DMS79 treated with DMSO at 0.1 percent for 48 hours (cell line): Measurements from ENCODE around the gene IGF2BP2.
"Not testable (repeated sequence)": the region's sequence is repeated elsewhere in the genome, so short reads cannot be mapped to it uniquely, and the experiment has no call there.

Experiments used
- DNase-seq: peaks from one replicate; lab custom pipeline; 2025; lab: John Stamatoyannopoulos, UW

Gene IGF2BP2

DNA sequence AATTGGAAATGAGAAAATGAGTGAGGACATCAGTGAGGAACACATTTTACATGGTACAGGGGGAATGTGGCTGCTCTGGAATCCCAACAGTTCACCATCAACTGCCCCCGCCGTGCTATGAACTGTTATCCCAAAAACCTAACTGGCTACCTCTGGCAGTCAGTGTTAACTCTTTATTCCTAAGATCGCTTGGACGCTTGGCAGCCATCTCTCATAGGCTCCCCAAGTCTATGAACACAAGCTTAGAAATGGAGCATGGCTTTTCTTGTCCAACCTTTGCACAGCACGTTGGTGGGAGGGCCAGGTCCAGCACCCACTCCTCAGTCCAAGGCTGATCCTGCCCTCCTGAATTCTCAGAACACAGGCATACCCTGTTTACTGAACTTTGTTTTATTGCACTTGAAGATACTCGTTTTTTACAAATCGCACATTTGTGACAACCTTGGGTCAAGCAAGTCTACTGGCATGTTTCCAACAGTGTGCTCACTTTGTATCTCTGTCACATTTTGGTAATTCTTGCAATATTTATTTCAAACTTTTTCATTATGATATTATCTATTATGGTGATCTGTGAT is 185.1 kb downstream of the IGF2BP2 start:
- DNase-seq: no peak

DNA sequence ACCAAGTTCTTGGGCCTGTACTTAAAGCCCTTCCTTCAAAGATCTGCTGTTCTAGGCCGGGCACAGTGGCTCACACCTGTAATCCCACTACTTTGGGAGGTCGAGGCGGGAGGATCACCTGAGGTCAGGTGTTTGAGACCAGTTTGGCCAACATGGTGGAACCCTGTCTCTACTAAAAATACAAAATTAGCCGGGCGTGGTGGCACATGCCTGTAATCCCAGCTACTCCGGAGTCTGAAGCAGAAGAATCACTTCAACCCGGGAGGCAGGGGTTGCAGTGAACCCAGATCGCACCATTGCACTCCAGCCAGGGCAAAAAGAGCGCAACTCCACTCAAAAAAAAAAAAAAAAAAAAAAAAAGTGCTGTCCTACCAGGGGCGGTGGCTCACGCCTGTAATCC is 186.2 kb downstream of the IGF2BP2 start:
- not testable (repeated sequence) for DNase-seq

DNA sequence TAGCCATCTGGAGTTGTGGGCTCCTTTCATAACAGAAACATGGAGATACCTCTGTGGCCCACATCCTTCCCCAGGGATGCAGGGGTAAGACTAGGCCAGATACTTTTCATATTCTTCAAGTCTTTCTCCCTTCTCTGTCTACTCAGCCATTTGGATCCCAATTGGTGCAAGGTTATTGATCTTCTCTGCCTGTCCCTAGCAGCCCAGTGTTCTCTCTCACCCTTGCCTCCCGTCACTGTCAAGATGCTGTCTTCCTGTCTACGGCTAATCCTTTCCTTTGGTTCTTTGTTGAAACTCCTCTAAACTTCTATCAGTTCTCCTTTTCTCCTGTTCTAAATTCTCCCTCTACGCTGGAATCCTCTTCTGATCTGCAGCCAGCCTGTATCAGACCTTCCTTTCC is 187.5 kb downstream of the IGF2BP2 start:
- DNase-seq: no peak

DNA sequence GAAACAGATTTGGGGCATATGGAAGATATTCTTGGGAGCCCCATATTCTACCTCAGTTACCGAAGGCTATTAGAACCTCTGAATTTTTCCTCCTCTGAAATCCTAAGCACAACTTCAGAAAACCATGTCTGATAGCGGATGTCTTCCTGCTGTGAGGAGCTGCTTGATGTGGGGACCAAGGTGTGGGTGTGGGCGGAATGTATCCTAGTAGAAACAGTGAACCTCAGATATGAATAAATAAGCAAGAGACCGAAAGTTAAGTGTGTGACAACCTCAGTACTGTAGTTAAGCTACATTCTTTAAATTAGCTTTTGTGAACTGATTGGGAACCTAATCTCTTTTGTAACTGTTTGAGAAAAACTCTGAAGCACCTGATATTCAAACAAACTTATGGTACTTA is 191.8 kb downstream of the IGF2BP2 start:
- no peak for DNase-seq

DNA sequence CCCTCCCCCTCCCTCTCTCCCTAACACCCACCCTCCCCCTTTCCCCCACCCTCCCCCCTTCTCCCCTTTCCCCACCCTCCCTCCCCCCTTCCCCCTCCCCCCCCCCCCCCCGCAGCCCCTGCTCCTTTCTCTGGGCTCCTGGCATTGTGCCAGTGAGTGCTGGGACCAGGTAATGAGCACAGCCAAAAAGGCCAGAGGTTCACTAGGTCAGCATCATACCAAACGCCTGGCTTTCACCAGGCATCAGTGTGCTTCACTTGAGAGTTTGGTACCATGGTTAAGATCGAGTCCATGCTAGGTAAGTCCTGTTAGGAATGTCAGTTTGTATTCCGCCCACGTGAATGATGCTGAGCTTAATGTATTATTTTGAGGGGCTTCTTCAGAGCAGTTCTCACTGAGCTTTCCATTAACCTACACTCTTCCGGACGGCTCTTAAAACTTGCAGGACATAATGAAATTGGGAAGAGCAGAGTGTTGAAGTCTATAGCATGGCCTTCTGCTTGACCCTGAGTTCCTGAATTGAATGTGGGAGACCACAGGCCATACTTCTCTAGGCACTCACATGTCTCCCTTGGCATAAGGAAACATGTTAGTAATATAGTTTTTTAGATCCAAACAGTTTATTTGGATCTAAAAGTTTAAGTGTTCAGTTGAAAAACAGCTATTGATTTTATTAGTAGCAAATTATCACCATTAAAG is 193.2 kb downstream of the IGF2BP2 start:
- DNase-seq: no peak

DNA sequence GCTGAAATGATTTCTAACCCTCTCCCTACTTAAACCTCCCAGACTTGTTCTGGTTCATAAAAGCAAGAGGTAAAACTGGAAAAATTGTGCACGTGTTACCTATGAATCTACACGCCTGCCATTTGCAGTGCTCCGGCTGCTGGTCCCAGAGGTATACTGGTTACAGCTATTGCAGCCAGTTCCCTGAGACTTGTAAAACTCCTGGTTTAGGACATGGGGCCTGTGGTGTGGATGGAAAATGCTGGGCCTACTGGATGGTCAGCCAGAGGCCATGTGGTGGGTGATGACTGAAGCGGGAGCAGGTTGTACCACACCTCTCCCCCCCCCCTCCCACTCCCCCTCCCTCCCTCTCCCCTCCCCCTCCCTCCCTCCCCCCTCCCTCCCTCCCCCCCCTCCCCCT is 193.7 kb downstream of the IGF2BP2 start:
- DNase-seq: no peak

DNA sequence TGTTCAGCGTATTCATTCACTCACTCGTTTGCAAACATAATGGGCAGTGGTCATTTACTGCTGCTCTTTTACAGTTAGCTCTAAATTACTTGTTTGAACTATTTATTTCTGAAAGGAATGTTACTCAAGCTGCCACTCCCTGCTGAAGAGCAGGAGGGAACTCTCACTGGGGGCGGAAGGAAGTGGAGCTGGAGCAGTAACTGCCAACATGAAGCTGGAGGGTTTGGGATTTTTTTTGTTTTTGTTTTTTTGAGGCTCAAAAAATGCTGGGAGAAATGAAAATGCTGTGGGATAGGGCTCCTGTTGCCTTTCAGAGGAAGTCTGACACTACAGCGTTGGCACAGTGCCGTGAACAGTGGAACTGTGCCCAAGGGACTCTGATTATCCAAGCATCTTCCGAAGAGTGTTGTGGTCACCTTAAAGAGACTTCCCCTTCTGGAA is 194.6 kb downstream of the IGF2BP2 start:
- no peak for DNase-seq

DNA sequence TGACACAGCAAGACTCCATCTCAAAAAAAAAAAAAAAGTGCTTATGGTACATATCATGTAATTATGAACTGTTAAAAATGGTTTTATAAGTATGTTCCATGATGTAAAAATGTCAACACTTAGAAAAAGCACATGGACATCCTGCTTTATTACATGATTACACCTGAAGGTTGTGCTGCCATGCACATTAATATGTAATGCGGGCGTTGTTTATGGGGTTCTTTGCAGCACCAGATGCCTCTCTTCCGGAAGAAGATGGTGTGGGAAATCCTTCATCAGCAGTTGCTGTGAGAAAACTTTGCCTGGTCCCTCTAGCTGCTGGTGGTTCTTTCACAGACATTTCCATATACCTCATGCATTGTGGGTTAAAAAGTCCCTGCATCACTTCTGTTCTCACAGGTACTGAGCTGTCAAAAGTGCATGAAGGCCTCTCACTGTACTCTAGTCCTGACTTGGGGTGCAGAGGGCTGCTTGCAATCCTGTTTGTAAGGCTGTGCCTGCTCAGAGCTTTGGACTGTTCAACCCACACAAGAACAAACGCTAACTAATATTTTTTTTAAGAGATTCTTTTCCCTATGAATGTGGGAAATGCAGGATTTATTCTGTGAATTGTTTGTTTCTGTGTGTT is 195.2 kb downstream of the IGF2BP2 start:
- no peak for DNase-seq

DNA sequence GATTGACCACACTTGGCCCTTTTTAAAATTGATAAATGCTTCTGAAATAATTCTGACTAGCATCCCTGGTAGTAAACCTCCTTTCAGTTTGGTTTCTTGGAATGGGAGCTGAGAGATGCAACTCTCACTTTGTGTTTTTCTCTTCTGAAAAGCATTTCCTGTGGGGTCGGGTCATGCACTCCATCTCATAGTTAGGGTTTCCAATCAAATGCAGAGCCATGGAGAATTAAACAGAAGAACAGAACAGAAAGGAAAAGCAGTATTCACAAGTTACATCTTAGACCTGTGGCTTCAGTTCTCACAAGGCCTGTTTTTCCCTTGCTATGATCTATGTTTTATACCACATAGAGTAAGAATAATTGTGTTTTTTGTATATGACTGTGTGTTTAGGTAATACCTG is 199.1 kb downstream of the IGF2BP2 start:
- no peak for DNase-seq

DNA sequence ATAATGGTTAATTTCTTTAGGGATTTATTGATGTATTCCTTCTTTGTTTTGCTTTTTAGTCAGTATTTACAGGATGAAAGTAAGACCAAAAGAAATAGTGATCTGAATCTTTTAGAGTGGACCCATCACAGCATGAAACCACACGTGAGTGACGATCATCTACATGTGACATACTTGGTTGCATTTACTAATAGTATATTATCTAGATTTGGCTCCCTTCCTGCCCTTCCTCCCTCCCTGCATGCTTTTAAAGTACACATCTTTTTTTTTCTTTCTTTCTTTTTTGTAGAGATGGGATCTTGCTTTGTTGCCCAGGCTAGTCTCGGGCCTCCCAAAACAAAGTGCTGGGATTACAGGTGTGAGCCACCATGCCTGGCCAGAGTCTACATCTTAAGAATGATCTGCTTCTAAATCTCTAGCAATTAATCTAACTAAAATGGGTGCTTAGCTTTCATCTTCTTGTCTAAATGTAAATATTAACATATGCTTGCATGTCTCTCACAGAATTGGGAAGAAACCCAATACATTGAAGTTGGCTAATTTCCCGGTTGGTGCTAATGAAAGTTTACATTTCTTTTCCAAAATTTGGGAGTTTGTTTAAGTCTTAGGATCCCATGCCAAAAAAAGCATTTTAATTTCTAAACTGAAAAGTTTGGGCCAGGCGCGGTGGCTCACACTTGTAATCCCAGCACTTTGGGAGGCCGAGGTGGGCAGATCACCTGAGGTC is 200.7 kb downstream of the IGF2BP2 start:
- DNase-seq: no peak

DNA sequence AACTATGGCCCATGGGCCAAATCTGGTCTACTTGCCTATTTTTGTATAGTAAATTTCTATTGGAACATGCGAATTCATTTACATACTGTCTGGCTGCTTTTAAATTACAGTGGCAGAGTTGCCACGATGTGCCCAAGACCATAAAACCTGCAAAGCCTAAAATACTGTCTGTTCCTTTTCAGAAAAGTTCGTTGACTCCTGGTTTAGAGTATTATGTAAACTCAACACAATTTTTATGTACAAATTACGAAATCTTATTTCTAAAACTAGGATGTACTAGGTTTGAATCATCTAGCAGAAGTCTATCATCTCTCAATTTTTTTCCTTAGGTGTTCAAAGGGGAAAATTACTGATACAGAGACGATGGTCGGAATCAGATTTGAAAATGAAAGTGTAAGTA is 211.8 kb downstream of the IGF2BP2 start:
- no peak for DNase-seq

DNA sequence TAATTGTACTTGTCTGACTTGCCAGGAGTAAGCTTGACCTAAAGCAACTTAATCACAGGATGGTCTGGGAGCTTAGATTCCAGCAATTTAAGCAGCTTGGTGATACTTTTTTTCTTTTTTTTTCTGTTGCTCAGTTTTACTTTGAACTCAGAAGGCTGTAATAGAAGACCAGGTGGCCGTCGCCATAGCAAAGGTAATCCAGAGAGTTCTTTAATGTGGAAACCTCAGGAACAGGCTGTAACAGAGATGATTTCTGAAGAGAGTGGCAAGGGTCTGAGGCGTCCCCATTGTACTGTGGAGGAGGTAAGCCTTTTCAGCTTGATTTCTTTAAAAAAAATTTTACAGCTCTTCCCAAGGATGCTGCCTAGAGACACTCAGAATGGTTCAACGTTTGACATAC is 218.6 kb downstream of the IGF2BP2 start:
- DNase-seq: no peak

DNA sequence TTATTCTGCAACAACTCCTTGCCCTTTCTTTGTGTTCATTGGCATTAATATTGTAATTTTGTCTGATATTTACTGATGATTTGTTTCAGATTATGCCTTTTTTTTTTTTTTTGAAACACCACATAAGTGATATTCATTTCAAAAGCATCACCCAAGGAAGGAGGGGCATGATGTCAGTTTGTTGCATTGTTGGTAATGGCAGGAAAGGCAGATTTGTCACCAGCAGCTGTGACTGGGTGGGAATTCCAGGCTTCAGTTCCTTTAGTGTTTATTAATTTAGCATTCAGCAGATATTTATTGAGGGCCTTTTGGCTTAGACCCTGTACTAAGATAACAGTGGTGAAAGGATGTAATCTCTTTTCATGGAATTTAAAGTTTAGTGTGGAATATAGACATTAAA is 219.3 kb downstream of the IGF2BP2 start:
- no peak for DNase-seq

DNA sequence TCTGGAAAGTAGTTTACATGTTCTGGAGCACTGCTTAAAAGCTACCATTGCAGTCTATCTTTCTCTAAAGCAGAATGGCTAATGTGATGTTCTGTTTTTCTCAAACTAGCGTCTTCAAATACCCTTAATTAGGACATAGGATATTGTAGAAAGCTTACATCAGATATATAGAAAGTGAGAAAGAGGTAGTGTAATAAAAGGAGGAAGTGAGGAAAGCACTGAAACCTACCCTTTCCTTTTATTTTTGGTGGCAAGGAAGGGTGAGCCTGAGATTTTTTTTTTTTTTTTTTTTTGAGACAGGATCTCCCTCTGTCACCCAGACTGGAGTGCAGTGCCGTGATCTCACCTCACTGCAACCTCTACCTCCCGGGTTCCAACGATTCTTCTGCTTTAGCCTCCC is 229.3 kb downstream of the IGF2BP2 start:
- DNase-seq: no peak

DNA sequence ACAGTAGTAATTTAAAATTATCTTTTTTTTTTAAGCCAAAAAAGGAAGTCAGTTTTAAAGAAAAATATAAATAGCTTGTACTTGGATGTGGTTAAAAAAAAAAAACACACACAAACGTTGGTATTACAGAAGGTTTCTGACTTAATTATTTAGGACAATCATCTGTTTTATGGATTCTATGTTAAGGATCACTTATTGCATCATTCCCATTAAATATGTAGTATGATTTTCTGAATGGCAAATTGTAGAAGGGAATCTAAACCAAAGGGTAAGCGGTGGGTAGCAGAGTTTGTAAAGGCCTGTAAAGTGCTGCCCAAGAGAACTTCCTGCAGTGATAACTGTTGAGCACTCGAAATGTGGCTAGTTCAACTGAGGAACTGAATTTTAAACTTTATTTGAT is 230.8 kb downstream of the IGF2BP2 start:
- no peak for DNase-seq
